ENCODE measurements around the gene ARMH1.
"Not testable (repeated sequence)": the region's sequence is repeated elsewhere in the genome, so short reads cannot be mapped to it uniquely, and the experiment has no call there.

ARMH1 gene

DNA sequence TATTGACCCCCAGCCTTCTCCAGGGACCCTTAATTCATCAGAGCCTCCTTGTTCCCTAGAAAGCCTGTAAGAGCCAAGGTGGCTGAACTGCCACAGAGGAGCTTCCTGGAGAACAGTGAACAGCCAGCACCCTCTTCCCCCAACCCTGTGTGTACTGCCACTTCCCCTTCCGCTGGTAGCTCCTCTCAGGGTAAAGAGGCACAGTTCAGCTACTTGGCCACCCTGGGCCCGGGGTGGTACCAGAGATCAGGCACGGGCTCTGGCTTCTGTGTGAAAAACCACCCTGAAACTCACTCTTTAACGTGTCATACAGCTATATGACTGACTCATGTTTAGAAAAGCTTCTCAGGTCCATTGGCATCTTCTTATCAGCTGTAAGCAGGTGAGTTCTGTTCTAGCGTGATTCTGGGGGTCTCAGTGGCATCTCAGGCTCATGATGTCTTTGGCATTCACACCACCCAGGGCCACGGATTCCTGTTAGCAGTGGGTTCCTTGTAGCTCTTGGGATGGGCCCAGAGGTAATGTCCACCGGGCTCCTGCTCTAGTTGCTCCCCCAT is 22.4 kb downstream of the ARMH1 start:
- DNase-seq: no peak

DNA sequence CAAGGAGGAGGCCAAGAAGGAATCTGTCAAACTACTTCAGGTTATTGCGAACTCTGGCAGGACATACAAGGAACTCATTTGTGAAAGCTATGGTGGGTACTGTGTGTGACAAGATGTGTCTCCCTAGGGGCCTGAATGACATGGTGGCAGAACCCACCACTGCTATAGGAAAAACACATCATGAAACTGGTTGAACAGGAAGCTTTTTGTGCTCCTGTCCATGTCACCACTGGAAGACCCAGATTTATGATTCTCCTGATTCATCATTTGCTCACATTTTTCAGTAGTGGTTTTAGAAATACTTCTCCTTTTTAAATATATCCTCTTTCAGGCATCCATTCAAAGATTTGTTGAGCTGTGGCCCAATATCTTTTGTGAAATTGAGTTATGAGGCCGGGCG is 23.6 kb downstream of the ARMH1 start:
- DNase-seq: no peak

DNA sequence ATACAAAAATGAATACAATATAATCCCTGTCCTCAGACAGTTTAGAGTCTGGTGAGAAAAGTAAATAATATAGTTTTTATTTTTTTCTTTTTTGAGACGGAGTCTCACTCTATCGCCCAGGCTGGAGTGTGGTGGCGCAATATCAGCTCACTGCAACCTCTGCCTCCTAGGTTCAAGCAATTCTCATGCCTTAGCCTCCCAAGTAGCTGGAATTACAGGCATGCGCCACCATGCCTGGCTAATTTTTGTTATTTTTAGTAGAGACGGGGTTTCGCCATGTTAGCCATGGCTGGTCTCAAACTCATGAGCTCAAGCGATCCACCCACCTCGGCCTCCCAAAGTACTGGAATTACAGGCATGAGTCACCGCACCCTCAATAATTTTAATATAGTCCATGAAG is 24.9 kb downstream of the ARMH1 start:
- DNase-seq: not testable (repeated sequence)

- no peak for DNase-seq
These were observed 26.1 kb downstream of the ARMH1 start for GRCh38 chr1:44700573-44700972.

DNA sequence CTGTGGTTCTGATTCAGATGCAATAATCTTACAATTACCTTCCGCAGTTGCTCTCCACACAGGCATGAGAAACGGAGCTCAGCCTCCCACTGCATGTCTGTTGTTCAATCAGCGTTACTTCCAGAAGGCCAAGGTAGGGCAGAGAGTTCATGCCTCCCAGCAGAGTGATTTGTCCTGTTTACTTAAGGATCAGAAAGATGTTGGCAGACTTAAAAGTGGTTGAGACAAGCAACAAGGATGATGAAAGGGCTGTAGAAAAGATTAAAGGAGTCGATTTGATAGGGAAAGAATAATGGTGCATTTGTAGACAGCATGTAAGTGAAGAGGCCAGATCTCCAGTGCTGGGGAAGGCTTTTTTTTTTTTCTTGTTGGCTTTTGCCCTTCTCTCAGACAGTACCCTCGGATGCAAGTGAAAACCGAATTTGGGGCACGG is 26.6 kb downstream of the ARMH1 start:
- no peak for DNase-seq

DNA sequence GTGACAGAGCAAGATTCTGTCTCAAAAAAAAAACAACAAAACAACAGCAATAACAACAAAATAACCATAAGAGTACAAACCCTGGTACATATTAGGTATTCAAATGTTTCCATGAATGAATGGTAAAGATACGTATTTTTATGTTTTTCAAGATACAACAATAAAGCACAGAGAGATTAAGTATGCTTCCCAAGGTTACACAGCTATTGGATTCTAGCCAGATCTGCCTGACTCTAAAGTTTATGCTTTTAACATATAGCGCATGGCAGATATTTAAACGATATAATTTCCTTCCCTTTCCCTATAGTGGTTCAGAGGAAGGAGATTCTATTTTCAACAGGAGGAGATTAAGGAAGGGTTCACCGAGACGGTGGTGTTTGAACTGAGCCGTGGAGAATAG is 31.0 kb downstream of the ARMH1 start:
- no peak for DNase-seq

GRCh38 chr1:44705938-44706337 is 31.4 kb downstream of the ARMH1 start:
- no peak for DNase-seq

GRCh38 chr1:44707112-44707881 is 32.8 kb downstream of the ARMH1 start:
- DNase-seq: no peak

DNA sequence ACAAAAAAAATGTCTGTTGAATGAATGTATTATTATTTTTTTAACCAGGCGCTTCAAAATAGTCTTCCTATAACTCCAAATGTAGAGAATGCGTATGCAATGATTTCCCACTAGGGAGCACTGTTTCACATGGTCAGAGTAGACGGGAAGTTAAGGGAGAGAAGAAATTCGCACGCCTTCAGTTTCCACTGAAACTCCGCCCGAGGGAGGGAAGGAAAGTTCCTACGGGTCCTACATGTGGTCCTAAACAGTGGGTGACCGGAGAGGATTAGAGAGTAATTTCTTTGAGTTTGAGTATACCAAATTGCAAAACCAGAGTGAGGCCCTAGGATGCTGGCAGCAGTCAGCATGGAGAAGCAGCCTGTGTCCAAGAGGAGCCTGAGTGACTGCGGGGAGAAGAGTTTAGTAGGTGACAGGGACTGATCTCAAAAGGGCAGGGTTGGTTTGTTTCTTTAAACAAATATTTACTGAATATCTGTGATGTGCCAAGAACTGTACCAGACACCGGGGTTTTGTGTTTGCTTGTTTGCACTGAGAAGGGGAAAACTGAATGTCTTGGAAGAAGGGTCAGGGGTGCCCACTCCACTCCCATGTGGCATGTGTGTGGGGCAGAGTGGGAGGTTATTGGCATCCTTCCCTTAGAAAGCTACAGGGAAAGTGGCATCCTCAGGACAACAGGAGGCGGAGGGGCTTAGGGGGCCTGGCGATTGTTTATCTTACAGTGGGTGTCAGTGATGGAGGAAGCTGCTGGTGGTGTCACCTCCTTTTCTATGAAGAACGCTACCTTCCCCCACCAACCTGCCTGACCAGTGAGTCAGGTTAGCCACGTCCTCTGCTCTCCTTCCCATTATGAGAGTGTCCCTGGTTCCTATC is 33.7 kb downstream of the ARMH1 start:
- DNase-seq: peak; percentile 18

GRCh38 chr1:44713321-44713781 is 38.8 kb downstream of the ARMH1 start:
- DNase-seq: no peak

DNA sequence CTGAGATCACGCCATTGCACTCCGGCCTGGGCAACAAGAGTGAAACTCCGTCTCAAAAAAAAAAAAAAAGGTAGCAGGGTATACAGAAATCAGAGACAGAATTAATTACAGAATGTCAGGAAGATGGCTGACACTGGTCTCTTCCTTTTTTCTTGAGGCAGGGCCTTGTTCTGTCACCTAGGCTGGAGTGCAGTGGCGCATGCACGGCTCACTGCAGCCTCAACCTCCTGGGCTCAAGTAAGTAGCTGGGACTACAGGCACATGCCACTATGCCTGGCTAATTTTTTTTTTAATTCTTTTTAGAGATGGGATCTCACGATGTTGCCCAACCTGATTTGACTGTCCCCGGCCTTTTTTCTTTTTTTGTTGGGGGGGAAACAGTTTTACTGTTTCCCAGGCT is 40.0 kb downstream of the ARMH1 start:
- no peak for DNase-seq

- DNase-seq: peak; percentile 15
These were observed 40.5 kb downstream of the ARMH1 start for GRCh38 chr1:44714944-44715571.

DNA sequence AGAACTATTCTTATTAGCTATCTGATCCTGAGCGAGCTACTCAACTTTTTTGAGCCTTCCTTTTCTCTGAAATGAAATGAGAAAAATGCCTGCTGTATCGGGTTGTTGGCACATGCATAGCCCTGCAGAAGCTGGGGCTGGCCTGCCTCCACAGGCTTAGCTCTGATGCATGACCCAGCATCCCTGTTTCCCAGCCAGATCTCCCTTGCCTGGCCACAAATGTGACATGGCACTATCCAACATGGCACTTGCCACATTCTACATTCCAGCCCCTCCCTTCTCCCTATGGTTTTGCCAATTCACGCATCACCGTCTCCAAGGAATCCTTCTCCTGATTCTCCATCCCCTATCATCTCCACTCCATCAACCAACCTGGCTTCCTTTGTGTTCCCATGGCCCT is 42.6 kb downstream of the ARMH1 start:
- no peak for DNase-seq

- no peak for DNase-seq
These were observed 43.1 kb downstream of the ARMH1 start for GRCh38 chr1:44717653-44718052.

DNA sequence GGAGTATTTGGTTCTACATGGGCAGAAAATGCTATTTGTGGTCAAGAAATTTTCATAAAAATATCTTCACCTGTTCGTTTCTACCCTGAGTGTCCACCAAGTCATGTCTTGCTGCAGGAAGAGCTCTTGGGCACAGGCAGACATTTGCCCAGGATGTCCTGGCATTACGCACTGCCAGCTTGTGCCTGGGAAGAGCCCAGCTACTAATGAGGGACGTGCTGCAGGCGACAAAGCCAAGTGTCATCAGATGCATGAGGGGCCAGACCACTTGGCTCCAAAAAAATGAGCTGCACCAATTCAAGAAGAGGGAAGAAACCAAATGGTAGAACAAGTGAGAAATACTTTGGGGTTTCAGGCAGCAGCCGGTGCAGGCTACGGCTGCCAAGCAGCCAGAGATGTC is 43.6 kb downstream of the ARMH1 start:
- no peak for DNase-seq

GRCh38 chr1:44719318-44719717 is 44.8 kb downstream of the ARMH1 start:
- DNase-seq: no peak

GRCh38 chr1:44720281-44720680 is 45.8 kb downstream of the ARMH1 start:
- no peak for DNase-seq

DNA sequence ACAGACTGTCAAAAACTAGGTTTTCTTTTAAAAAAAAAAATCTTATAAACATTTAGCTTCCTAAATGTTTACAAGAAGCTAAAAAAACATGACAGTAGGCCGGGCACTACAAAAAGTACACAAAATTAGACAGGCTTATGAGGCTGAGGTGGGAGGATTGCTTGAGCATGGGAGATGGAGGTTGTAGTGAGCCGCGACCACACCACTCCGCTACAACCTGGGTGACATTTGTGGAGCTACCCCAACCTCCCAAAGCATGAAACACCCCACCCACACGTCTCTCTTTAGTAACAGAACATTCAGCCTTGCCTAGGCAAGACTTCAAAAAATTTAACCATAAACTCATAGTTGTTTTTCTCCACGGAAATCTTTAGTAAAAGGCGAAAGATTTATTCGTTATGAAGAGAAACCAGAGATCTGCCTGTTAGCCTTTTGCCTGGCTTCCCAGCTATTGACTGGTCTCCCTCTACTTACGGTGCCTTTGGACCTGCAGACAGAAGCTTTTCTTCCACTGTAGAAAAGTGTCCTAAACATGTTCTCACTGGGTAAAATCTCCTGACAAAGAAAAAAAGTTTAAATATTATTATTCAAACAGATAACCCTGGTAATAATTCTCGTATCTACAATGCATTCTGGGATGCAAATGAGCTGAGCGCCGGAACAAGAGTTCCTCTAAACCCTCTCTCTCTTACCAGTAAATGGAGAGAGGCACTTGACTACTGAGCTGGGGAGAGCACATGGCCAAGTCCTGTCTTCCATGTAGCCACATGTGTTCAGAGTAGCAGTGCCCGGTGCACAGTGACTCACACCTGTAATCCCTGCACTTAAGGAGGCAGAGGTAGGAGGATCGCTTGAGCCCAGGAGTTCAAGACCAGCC is 47.2 kb downstream of the ARMH1 start:
- peak; percentile 78 for DNase-seq

DNA sequence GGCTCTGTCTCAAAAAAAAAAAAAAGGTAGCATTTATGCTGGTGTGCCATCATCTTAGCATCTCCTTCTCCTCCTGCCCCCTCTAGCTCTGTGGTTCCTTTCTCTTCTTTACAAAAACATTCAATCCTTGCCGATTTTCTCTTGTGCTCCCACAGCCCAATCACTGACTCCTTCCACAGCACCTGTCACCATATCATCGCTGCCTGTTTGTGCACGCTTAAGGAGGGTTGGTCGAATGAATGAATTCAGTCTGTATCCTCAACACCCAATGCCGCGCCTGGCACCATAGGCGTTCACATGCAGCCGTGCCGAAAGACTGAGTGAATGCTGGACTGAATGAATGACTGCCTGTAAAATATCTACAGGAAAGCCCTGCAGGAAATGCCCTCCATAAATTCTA is 48.5 kb downstream of the ARMH1 start:
- no peak for DNase-seq

- DNase-seq: no peak
These were observed 49.2 kb downstream of the ARMH1 start for GRCh38 chr1:44723496-44724295.

DNA sequence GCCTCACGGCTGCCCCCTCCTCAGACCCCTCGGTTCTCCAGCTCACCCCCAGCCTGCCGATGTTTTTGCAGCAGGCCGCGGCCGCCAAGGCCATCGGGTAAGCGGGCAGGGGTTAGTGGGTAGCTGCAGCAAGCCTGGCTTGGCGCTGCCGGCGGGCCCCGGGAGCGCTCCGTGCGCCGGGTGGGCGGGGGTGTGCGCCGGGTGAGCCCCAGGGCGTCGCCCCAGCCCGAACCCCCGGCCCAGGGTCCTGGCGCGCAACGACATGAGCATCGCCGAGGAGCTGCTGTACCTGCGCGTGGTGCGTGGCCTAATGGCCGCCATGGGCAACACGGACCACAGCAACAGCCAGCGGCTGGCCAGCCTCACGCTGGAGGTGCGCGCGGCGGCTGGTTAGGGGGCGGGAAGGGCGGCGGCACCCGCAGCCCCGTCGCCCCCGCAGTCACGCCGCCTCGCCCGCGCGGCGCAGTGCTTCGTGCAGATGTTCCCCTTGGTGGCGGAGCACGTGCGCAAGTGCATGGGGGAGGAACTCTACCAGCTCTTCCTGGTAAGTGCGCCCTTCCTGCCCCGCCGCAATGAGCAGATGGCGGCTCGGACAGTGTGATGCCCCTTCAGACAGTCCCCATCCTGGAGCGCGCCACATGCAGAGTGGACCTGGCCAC is 49.9 kb downstream of the ARMH1 start:
- DNase-seq: no peak

Measured in NCI-H446 treated with DMSO at 0.1 percent for 48 hours (cell line).